Activated naive CD4-positive, alpha-beta T cell treated with anti-CD3 and anti-CD28 coated beads, Interleukin-2, amount 50 U/mL, for 72 hours (primary cell): ENCODE results near the gene ATP6V0E1. TPM values are rescaled to one million over a fixed set of nuclear protein-coding genes. Genes with fewer than 3 reads are reported as not detected.
A peak's percentile ranks its signal among the peaks of the same experiment; 100 is the strongest.
"Not testable (repeated sequence)": the region's sequence is repeated elsewhere in the genome, so short reads cannot be mapped to it uniquely, and the experiment has no call there.

ENCODE experiments used
- ATAC-seq, 2 donors: fragments of 150-1000 bp; cut with Tn5 transposase; 2 replicates each; pipeline ENCODE4 v1.10.0; 2021; ENCODE audit warnings: mild to moderate bottlenecking in 2 of 2, moderate library complexity in 2 of 2
- DNase-seq, 2 donors: peaks; one replicate each; pipeline ENCODE4 v3.0.0; 2021 to 2022; ENCODE audit warnings: low spot score in 2 of 2
- H3K27ac Mint-ChIP-seq, 2 donors: one replicate each; pipeline ENCODE4 v1.8.0; 2022; ENCODE audit warnings: mild to moderate bottlenecking in 2 of 2, mixed read lengths in 2 of 2
- H3K36me3 Mint-ChIP-seq, 2 donors: one replicate each; pipeline ENCODE4 v1.8.0; 2022; ENCODE audit warnings: mixed read lengths in 2 of 2
- H3K9me3 Mint-ChIP-seq, 2 donors: one replicate each; pipeline ENCODE4 v1.8.0; 2022; ENCODE audit warnings: mixed read lengths in 2 of 2
- total RNA-seq, 2 donors: library from RNA; stranded (reverse); gene quantifications; one replicate each; pipeline ENCODE4 v1.2.3, GENCODE V29; 2022

ATP6V0E1 gene
- total RNA-seq, 2 donors from 2014 or later: 84.7 to 88.3 TPM

DNA sequence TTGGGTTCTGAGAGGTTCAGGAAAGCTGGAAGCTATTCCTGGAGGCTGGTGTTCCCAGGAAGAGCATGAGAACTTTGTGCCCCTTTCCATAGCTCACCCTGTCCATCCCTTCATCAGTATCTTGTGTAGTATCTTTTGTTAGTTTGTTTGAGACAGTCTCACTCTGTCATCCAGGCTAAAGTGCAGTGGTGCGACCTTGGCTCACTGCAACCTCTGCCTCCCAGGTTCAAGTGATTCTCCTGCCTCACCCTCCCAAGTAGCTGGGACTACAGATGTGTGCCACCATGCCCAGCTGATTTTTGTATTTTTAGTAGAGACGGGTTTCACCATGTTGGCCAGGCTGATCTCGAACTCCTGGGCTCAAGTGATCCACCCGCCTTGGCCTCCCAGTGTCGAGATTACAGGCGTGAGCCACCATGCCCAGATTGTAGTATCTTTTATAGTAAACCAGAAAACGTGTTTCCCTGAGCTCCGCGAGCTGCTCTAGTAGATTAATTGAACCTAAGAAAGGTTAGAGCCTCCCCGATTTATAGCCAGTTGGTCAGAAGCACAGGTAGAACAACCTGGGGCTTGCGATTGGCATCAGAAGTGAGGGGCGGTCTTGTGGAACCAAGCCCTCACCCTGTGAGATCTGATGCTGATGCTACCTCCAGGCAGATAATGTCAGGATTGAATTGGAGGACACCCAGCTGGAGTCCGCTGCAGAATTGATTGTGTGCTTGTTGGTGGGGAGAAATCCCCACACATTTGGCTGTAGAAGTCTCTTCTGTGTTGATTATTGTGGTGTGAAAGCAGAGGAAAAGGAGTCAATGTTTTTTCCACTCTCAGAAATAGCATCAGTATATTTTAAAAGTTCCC, 32.3 kb downstream of the ATP6V0E1 start:
- ATAC-seq (no peak), DNase-seq (no peak)
- no peaks in the 10 kb centered on the region for H3K9me3 Mint-ChIP-seq
- H3K27ac Mint-ChIP-seq: peak overlapping the region; percentile 65 to 73
- H3K36me3 Mint-ChIP-seq: peaks cover 0 to 28% of the 10 kb centered on the region in 2 donors

DNA sequence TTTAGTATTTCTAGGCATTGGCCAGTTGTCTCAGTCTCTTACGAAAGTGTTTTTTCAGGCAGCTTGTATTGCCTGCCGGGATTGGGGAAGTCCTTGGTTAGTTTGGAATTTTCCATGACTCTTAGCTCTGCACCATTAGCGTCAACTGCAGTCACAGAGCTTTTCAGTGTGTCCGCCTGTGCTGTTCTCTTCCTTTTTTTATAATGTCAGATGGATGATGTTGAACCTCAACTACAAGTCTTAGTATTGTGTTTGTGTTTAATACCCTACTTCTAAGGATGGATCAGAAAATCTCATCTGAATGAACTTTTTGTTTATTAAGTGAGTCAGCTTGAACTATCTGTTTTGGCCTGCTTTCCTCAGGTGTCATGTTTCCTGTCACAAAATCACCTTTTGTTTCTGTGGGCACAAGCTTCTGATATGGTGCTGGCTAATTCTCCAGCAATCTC, 33.1 kb downstream of the ATP6V0E1 start:
- H3K27ac Mint-ChIP-seq: peak overlapping the region; percentile 65 to 73
- ATAC-seq (peak; percentile 56 to 82), DNase-seq (no peak)
- H3K36me3 Mint-ChIP-seq: peaks cover 0 to 34% of the 10 kb centered on the region in 2 donors
- H3K9me3 Mint-ChIP-seq: no peaks in the 10 kb centered on the region

DNA sequence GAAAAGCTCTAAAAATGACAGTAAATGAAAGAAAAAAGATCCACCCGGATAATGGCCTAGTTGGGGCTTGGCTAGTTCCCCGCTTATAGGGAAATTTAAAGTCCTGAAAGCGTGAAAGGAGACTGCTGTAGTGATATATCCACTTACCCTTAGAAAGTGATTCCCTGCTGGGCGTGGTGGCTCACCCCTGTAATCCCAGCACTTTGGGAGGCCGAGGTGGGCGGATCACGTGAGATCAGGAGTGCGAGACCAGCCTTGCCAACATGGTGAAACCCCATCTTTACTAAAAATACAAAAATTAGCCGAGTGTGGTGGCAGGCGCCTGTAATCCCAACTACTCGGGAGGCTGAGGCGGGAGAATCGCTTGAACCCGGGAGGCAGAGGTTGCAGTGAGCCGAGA, 33.5 kb downstream of the ATP6V0E1 start:
- peak overlapping the region; percentile 58 to 65 for H3K27ac Mint-ChIP-seq
- not testable (repeated sequence) for H3K9me3 Mint-ChIP-seq, ATAC-seq, DNase-seq
- H3K36me3 Mint-ChIP-seq: peaks cover 0 to 34% of the 10 kb centered on the region in 2 donors

DNA sequence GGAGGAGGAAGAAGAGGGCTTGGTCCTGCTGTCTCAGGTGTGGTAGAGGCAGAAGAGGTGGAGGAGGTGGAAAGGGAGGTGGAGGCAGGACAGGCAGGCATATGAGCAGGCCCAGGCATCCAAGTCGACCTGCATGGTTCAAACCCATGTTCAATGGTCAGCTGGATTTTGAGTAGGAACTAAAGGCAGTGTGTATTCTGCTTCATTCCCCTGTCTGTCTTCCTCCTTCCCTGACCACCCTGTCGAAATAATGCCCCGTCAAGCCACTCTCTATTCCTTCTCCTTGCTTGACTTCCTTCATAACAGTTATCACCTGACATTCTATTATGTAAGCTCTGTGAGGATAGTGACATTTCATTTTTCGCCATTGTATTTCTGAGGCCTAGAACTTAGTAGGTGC, 34.8 kb downstream of the ATP6V0E1 start:
- Mint-ChIP-seq H3K27ac (peak overlapping the region in 1 of 2 donors; percentile 9), H3K9me3 (no peaks in the 10 kb centered on the region), H3K36me3 (peaks cover 0 to 35% of the 10 kb centered on the region in 2 donors)
- ATAC-seq (no peak), DNase-seq (no peak)

DNA sequence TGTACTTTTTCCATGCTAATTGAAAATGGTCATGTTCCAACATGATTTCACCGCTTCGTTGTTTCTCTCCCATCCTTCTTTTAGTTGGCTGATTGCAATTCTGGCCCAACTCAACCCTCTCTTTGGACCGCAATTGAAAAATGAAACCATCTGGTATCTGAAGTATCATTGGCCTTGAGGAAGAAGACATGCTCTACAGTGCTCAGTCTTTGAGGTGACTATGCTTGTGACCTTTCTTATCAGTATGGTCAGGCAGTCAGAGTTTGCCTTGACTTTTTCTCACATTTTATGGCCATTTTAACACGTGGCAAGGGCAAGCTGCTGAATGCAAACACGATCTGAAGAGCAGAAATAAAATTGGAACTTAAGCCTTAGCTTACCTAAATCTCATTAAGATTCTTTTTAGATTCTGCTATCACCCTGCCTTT, 36.6 kb downstream of the ATP6V0E1 start:
- DNase-seq (no peak), ATAC-seq (no peak)
- no peak overlapping the region for H3K27ac Mint-ChIP-seq
- H3K36me3 Mint-ChIP-seq: peaks cover 0 to 49% of the 10 kb centered on the region in 2 donors
- no peaks in the 10 kb centered on the region for H3K9me3 Mint-ChIP-seq

DNA sequence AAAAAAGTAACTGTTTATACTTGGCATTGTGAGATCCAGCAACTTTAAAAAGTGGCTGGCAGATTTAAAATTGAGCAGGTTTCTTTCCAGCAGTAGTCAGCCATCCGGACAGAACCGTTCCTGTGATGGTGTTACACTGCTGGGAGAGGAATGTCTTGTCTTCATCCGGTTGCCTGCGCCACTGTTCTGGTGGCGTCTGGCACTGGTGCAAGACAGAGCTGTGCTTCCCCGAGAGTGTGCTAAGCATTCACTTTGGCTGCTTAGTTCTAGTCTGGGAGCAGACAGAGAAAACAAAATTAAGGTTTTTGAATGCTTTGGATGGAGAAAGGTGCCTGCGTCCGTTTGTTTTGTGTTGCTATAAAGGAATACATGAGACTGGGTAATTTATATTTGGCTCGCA, 37.1 kb downstream of the ATP6V0E1 start:
- no peak for ATAC-seq
- peak overlapping the region in 1 of 2 donors; percentile 64 for H3K27ac Mint-ChIP-seq
- peaks cover 0 to 49% of the 10 kb centered on the region in 2 donors for H3K36me3 Mint-ChIP-seq
- no peaks in the 10 kb centered on the region for H3K9me3 Mint-ChIP-seq
- no peak for DNase-seq

DNA sequence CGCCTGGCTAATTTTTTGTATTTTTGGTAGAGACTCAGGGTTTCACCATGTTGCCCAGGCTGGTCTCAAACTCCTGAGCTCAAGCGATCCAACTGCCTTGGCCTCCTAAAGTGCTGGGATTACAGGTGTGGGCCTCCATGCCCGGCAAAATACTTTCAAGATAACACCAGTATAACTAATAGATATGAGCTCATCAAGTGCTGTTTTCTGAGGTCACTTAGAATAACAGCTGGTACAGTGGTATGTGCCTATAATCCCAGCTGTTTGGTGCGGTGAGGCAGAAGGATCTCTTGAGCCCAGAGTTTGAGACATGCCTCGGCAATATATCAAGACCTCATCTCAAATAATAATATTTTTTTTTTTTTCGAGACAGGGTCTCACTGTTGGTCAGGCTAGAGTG, 42.1 kb downstream of the ATP6V0E1 start:
- Mint-ChIP-seq H3K36me3 (peaks cover 0 to 32% of the 10 kb centered on the region in 2 donors), H3K9me3 (no peaks in the 10 kb centered on the region), H3K27ac (peak overlapping the region; percentile 66 to 88)
- ATAC-seq (no peak), DNase-seq (no peak)

DNA sequence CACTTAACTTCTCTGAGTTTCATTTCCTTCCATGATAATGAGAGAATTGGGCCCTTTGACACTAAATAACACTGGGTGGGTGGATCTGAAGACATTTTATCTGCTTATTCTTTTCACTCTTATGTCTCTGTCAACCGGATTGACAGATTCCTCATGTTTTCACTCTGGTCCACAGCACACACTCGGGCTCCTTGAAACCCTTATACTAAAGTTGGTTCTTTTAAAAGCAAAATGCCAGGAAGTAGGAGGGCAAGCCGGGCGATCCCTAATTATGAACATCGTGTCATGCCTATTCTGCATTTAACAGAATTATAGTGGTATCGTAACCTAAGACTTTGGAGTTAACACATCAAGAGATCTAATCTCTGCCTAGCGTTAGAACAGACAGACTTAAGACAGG, 44.3 kb downstream of the ATP6V0E1 start:
- ATAC-seq (no peak), DNase-seq (no peak)
- Mint-ChIP-seq H3K9me3 (no peaks in the 10 kb centered on the region), H3K36me3 (peaks cover 0 to 15% of the 10 kb centered on the region in 2 donors), H3K27ac (peak overlapping the region in 1 of 2 donors; percentile 78)

DNA sequence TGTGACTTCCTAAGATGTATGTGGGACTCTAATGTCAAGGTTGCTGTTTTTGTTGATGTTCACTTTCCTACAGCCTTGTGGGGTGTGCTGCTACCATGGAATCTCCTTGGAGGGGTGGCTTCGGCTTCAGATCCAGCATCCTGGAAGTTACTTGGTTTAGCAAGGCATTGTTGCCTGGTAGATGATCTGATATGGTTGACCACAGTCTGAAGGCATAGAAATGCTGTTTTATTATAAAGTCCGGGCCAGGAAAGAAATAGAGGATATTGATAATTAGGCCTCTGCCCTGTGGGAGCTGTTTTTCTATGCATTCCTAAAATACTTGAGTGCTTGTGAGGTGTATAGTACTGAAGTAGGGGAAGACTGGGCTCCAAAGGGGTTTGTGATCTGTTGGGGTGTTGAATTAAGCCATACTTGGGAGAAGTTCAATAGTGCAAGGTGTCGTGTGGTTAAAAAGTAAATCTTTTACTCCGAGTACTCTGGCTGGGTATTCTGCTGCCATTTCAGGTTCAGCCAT, 45.3 kb downstream of the ATP6V0E1 start:
- Mint-ChIP-seq H3K9me3 (no peaks in the 10 kb centered on the region), H3K36me3 (peaks cover 0 to 8% of the 10 kb centered on the region in 2 donors), H3K27ac (no peak overlapping the region)
- ATAC-seq (no peak), DNase-seq (no peak)

DNA sequence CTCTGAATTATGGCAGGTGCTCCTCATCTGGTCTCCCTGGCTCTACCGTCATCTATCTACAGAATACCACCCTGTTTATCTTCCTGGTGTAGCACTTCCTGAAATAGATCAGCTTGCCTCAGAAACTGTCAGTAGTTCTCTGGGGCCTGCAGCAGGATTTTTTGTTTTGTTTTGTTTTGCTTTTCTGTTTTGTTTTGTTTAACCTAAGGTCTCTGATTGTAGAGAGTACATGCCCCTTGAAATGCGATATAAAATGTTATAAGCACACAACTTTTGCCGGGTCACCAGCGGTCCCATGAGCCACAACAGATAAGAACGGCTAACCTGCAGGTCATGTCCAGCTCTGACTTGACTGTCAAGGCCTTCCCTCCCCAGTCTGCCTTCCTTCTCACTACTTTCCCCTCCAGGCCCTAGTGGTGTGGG, 45.9 kb downstream of the ATP6V0E1 start:
- Mint-ChIP-seq H3K9me3 (no peaks in the 10 kb centered on the region), H3K36me3 (peaks cover 0 to 6% of the 10 kb centered on the region in 2 donors), H3K27ac (no peak overlapping the region)
- ATAC-seq: no peak
- no peak for DNase-seq

DNA sequence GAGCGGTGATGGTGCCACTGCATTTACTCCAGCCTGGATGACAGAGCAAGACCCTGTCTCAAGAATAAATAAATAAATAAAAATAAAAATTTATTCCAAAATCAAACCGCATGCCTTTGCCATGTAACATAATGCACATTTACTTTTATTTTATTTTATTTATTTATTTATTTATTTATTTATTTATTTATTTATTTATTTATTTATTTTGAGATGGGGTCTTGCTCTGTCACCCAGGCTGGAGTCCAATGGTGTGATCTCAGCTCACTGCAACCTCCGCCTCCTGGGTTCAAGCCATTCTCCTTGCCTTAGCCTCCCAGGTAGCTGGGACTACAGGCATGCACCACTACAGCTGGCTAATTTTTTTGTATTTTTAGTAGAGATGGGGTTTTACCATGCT, 48.5 kb downstream of the ATP6V0E1 start:
- ATAC-seq, H3K36me3 Mint-ChIP-seq, DNase-seq, H3K9me3 Mint-ChIP-seq, H3K27ac Mint-ChIP-seq: not testable (repeated sequence)

DNA sequence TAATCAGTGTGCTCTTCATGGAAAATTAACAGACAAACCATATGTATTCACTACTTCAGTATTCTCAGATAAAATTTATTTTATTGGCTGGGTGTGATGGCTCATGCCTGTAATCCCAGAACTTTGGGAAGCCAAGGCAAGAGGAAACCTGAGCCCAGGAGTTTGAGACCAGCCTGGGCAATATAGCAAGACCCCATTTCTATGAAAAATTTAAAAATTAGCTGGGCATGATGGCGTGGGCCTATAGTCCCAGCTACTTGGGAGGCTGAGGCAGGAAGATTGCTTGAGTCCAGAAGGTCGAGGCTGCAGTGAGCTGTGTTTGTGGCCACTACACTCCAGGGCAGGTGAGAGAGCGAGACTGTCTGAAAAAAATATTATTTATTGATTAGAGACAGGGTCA, 49.2 kb downstream of the ATP6V0E1 start:
- Mint-ChIP-seq H3K9me3 (no peaks in the 10 kb centered on the region), H3K27ac (no peak overlapping the region), H3K36me3 (peaks cover 4 to 9% of the 10 kb centered on the region in 2 donors)
- DNase-seq (no peak), ATAC-seq (no peak)

DNA sequence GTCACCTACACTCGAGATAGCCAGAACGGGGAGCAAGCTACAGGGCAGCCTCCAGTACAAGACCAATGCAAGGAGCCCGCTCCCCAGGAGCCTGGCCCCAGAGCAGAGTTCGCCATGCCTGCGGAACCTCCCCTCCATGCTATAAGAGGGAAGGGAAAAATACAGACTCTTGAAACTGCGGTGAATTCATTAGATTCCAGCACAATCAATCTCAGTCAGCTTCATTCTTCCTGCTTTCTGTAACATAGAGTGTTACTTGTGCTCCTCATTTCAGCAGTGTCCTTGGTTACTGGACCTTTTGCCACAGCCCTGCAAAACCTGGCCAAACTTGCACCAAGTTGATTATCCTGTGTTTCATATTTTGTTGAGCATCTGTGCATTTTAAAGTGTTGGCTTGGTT, 50.4 kb downstream of the ATP6V0E1 start:
- peaks cover 4 to 9% of the 10 kb centered on the region in 2 donors for H3K36me3 Mint-ChIP-seq
- H3K9me3 Mint-ChIP-seq: no peaks in the 10 kb centered on the region
- H3K27ac Mint-ChIP-seq: peak overlapping the region; percentile 84 to 88
- ATAC-seq: no peak
- DNase-seq: no peak

DNA sequence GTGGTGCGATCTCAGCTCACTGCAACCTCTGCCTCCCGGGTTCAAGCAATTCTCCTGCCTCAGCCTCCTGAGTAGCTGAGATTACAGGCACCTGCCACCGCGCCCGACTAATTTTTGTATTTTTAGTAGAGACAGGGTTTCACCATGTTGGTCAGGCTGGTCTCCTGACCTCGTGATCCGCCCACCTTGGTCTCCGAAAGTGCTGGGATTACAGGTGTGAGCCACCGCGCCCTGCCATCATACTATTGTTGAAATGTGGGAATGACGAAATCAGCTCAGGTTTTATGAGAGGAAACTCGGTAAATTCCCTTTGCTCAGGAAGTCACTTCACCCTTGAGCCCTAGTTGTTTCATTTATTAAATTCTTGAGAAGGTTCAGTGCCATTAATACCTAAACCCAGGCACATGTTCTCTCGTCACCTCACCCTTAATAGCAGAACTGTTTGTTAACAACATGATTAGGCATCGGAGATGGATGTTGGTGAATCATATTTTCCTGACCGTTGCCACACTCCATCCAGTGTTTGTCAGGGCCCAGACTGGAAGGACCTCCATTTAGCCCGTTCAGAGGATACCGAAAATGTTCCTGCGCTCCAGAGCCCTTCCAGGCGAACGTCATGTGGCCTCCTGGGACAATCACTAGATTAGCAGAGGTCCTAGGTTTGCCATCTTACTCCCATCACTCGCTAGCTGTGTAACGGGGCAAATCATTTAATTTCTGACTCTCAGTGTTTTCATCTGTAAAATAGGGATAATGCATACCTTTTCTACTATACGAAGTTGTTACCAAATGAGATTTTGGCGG, 52.5 kb downstream of the ATP6V0E1 start:
- Mint-ChIP-seq H3K27ac (peak overlapping the region; percentile 88 to 95), H3K9me3 (peaks cover 0 to 3% of the 10 kb centered on the region in 2 donors), H3K36me3 (peaks cover 4 to 24% of the 10 kb centered on the region in 2 donors)
- DNase-seq: peak; percentile 25 to 74
- ATAC-seq: peak in 1 of 2 donors; percentile 67

DNA sequence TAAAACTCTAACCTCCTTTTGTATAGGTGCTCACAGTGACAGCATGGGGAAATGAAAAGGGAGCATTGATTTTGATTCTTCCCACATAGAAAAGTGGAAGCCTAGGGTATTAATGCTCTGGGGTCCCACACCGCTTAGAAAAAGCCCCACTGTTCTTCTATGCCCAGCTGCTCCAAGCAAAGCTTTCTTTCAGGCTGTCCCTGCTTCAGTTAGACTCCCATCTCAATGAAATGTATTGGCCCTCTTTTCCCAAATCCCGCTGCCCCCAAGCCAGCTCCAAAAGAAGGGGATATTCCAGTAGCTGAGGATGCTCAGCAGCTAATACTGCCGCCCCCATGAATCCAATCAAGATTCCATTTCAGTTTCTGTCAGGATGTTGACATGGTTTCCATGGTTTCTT, 55.6 kb downstream of the ATP6V0E1 start:
- DNase-seq: no peak
- Mint-ChIP-seq H3K36me3 (peaks cover 4 to 24% of the 10 kb centered on the region in 2 donors), H3K27ac (peak overlapping the region; percentile 84 to 85)

DNA sequence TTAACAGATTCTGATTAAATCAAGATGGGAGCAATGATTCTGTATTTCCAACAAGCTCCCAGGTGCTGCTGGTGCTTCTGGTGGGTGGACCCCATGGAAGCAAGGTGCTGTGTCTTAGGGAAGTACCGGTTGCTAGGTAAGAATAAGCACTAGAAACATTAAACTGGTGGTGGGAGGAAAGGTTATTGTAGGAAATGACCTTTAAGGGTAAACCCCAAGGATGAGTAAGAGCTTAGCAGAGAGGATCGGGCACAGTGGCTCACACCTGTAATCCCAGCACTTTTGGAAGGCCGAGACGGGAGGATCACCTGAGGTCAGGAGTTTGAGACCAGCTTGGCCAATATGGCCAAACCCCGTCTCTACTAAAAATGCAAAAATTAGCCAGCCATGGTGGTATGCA, 56.4 kb downstream of the ATP6V0E1 start:
- DNase-seq (no peak), ATAC-seq (peak in 1 of 2 donors; percentile 58)
- H3K36me3 Mint-ChIP-seq: peaks cover 4 to 16% of the 10 kb centered on the region in 2 donors
- peaks cover 0 to 3% of the 10 kb centered on the region in 2 donors for H3K9me3 Mint-ChIP-seq
- H3K27ac Mint-ChIP-seq: peak overlapping the region; percentile 84 to 85

More for the DNA sequence above, 55.6 kb downstream of the ATP6V0E1 start:
- ATAC-seq: no peak
- H3K9me3 Mint-ChIP-seq: peaks cover 0 to 3% of the 10 kb centered on the region in 2 donors
